Adipocyte (in vitro differentiated cells): ENCODE data around the gene CHST4.
A peak's percentile ranks its signal among the peaks of the same experiment; 100 is the strongest.

Source experiments
- DNase-seq: peaks from one replicate; pipeline ENCODE4 v3.0.0-alpha.2; 2015; ENCODE audit warnings: low read depth
- H3K27me3 ChIP-seq: replicated peaks from 2 replicates; pipeline ENCODE4 v1.7.0; 2013; ENCODE audit warnings: mild to moderate bottlenecking, low read length, moderate library complexity; ENCODE audit not compliant: control insufficient read depth, insufficient read depth
- H3K36me3 ChIP-seq: 2 replicates; pipeline ENCODE4 v1.7.0; 2013; ENCODE audit warnings: low read length, mild to moderate bottlenecking, moderate library complexity; ENCODE audit not compliant: control insufficient read depth, insufficient read depth, severe bottlenecking
- H3K4me1 ChIP-seq: 2 replicates; pipeline ENCODE4 v1.7.0; 2013; ENCODE audit warnings: mild to moderate bottlenecking, low read length, moderate library complexity; ENCODE audit not compliant: control insufficient read depth, insufficient read depth
- H3K4me3 ChIP-seq: 2 replicates; pipeline ENCODE4 v1.7.0; 2013; ENCODE audit warnings: mild to moderate bottlenecking, low read length, moderate library complexity
- H3K9ac ChIP-seq: 2 replicates; pipeline ENCODE4 v1.7.0; 2013; ENCODE audit warnings: mild to moderate bottlenecking, low read length, moderate library complexity
- H3K9me3 ChIP-seq: 2 replicates; pipeline ENCODE4 v1.7.0; 2013; ENCODE audit warnings: mild to moderate bottlenecking, low read length, moderate library complexity; ENCODE audit not compliant: control insufficient read depth

Gene CHST4

GRCh38 chr16:71526111-71526631 lies at the start of gene CHST4:
CHST4 (plus strand) TSS chr16:71526426; CDS start chr16:71536678, 10,252 bp downstream.
- H3K9me3 ChIP-seq = no peaks in the 10 kb centered on the region
- H3K36me3 ChIP-seq = no peaks in the 10 kb centered on the region
- peaks cover 14% of the 10 kb centered on the region for H3K4me1 ChIP-seq
- peak; percentile 63 for DNase-seq
- H3K27me3 ChIP-seq = peaks cover 28% of the 10 kb centered on the region
- peak within 1 kb of the TSS; percentile 11 for H3K9ac ChIP-seq
- H3K4me3 ChIP-seq = peak within 1 kb of the TSS; percentile 62

GRCh38 chr16:71476457-71477124 lies 49.6 kb upstream of the CHST4 start:
- Histone ChIP-seq H3K9me3 (no peaks in the 10 kb centered on the region), H3K4me1 (peaks cover 16% of the 10 kb centered on the region)
- no peak for DNase-seq

GRCh38 chr16:71479420-71479819 lies 46.8 kb upstream of the CHST4 start:
- H3K4me1 ChIP-seq = peaks cover 15% of the 10 kb centered on the region
- peak; percentile 4 for DNase-seq
- no peaks in the 10 kb centered on the region for H3K27me3 ChIP-seq
- H3K9ac ChIP-seq = no peak overlapping the region
- H3K9me3 ChIP-seq = no peaks in the 10 kb centered on the region
- peaks cover 47% of the 10 kb centered on the region for H3K36me3 ChIP-seq
- no peak overlapping the region for H3K4me3 ChIP-seq

More at GRCh38 chr16:71476457-71477124, 49.6 kb upstream of the CHST4 start:
- Histone ChIP-seq H3K4me3 (no peak overlapping the region), H3K9ac (no peak overlapping the region), H3K36me3 (peaks cover 43% of the 10 kb centered on the region), H3K27me3 (no peaks in the 10 kb centered on the region)

- H3K4me3 ChIP-seq = no peak overlapping the region
- no peaks in the 10 kb centered on the region for H3K9me3 ChIP-seq
- H3K9ac ChIP-seq = no peak overlapping the region
- peaks cover 6% of the 10 kb centered on the region for H3K4me1 ChIP-seq
- no peaks in the 10 kb centered on the region for H3K27me3 ChIP-seq
- DNase-seq = no peak
- peaks cover 41% of the 10 kb centered on the region for H3K36me3 ChIP-seq
These were observed 45.3 kb upstream of the CHST4 start for GRCh38 chr16:71480956-71481355.

- H3K4me1 ChIP-seq = peaks cover 6% of the 10 kb centered on the region
- peaks cover 25% of the 10 kb centered on the region for H3K36me3 ChIP-seq
- no peaks in the 10 kb centered on the region for H3K27me3 ChIP-seq
- no peak for DNase-seq
- no peak overlapping the region for H3K4me3 ChIP-seq
- H3K9ac ChIP-seq = no peak overlapping the region
- H3K9me3 ChIP-seq = no peaks in the 10 kb centered on the region
These were observed 43.7 kb upstream of the CHST4 start for GRCh38 chr16:71482569-71482968.

GRCh38 chr16:71484006-71484893 lies 42.0 kb upstream of the CHST4 start:
- Histone ChIP-seq H3K9me3 (no peaks in the 10 kb centered on the region), H3K4me1 (peaks cover 6% of the 10 kb centered on the region), H3K9ac (peak overlapping the region; percentile 87), H3K4me3 (peak overlapping the region; percentile 94), H3K27me3 (no peaks in the 10 kb centered on the region), H3K36me3 (peaks cover 14% of the 10 kb centered on the region)
- DNase-seq = peak; percentile 96

GRCh38 chr16:71489122-71489521 lies 37.1 kb upstream of the CHST4 start, which contains the start of gene ZNF19:
ZNF19 (minus strand) TSS chr16:71489324; CDS start chr16:71482114, 7,210 bp downstream.
- no peak for DNase-seq
- no peaks in the 10 kb centered on the region for H3K36me3 ChIP-seq

GRCh38 chr16:71490361-71490760 lies 35.9 kb upstream of the CHST4 start:
- H3K4me1 ChIP-seq = no peaks in the 10 kb centered on the region
- no peak overlapping the region for H3K9ac ChIP-seq
- H3K36me3 ChIP-seq = no peaks in the 10 kb centered on the region
- H3K9me3 ChIP-seq = no peaks in the 10 kb centered on the region
- no peaks in the 10 kb centered on the region for H3K27me3 ChIP-seq
- H3K4me3 ChIP-seq = no peak overlapping the region
- no peak for DNase-seq

More at GRCh38 chr16:71489122-71489521, 37.1 kb upstream of the CHST4 start, which contains the start of gene ZNF19:
- Histone ChIP-seq H3K9ac (no peak within 1 kb of the TSS), H3K27me3 (no peaks in the 10 kb centered on the region), H3K4me1 (no peaks in the 10 kb centered on the region), H3K9me3 (no peaks in the 10 kb centered on the region), H3K4me3 (no peak within 1 kb of the TSS)

- no peak for DNase-seq
- H3K36me3 ChIP-seq = no peaks in the 10 kb centered on the region
- H3K4me1 ChIP-seq = no peaks in the 10 kb centered on the region
- no peaks in the 10 kb centered on the region for H3K27me3 ChIP-seq
- H3K9ac ChIP-seq = no peak overlapping the region
- H3K9me3 ChIP-seq = no peaks in the 10 kb centered on the region
- no peak overlapping the region for H3K4me3 ChIP-seq
These were observed 35.2 kb upstream of the CHST4 start for GRCh38 chr16:71491054-71491453.

- no peak for DNase-seq
- no peak overlapping the region for H3K4me3 ChIP-seq
- no peak overlapping the region for H3K9ac ChIP-seq
- no peaks in the 10 kb centered on the region for H3K4me1 ChIP-seq
- no peaks in the 10 kb centered on the region for H3K9me3 ChIP-seq
- no peaks in the 10 kb centered on the region for H3K27me3 ChIP-seq
- no peaks in the 10 kb centered on the region for H3K36me3 ChIP-seq
These were observed 33.4 kb upstream of the CHST4 start for GRCh38 chr16:71492786-71493185.

- H3K27me3 ChIP-seq = no peaks in the 10 kb centered on the region
- no peak overlapping the region for H3K9ac ChIP-seq
- DNase-seq = no peak
- H3K9me3 ChIP-seq = no peaks in the 10 kb centered on the region
- no peaks in the 10 kb centered on the region for H3K36me3 ChIP-seq
- no peaks in the 10 kb centered on the region for H3K4me1 ChIP-seq
- H3K4me3 ChIP-seq = no peak overlapping the region
These were observed 33.0 kb upstream of the CHST4 start for GRCh38 chr16:71493213-71493612.
